Epithelial cell of esophagus (primary cell): ENCODE measurements around the gene CREB5.

ENCODE experiments used
- DNase-seq: peaks from one replicate; pipeline ENCODE4 v3.0.0; 2010; ENCODE audit warnings: low read depth
- H3K4me3 ChIP-seq: 2 replicates; pipeline ENCODE4 v1.5.1; 2011; ENCODE audit warnings: mild to moderate bottlenecking, low read length, control low read depth
- TF ChIP-seq, protein P1 (sequence below): IDR thresholded peaks from 2 replicates; pipeline ENCODE4 v1.5.1; 2011; ENCODE audit warnings: low read depth, mild to moderate bottlenecking, low read length, control low read depth, inconsistent platforms; ENCODE audit not compliant: insufficient read depth; ENCODE audit errors: missing control alignments

CREB5 gene

DNA sequence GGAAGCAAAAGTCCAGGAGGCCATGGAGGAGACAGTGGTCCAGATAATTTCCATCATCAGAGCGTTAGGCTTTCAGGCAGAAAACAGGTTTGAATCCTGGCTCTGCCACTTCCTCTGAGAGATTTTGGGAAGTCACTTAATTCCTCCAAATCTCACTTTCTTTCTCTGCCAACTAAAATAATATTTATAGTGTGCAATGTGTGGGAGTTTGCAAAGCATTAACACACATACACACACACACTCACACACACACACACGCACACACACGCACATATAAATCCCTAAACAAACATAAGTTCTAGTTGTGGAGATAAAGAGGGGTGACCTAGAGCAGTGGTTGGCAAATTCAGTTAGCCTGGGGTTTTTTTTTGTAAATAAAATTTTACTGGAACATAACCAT is 461.0 kb downstream of the CREB5 start:
- TF ChIP-seq, protein P1, sequence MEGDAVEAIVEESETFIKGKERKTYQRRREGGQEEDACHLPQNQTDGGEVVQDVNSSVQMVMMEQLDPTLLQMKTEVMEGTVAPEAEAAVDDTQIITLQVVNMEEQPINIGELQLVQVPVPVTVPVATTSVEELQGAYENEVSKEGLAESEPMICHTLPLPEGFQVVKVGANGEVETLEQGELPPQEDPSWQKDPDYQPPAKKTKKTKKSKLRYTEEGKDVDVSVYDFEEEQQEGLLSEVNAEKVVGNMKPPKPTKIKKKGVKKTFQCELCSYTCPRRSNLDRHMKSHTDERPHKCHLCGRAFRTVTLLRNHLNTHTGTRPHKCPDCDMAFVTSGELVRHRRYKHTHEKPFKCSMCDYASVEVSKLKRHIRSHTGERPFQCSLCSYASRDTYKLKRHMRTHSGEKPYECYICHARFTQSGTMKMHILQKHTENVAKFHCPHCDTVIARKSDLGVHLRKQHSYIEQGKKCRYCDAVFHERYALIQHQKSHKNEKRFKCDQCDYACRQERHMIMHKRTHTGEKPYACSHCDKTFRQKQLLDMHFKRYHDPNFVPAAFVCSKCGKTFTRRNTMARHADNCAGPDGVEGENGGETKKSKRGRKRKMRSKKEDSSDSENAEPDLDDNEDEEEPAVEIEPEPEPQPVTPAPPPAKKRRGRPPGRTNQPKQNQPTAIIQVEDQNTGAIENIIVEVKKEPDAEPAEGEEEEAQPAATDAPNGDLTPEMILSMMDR: no peak
- no peak overlapping the region for H3K4me3 ChIP-seq

DNA sequence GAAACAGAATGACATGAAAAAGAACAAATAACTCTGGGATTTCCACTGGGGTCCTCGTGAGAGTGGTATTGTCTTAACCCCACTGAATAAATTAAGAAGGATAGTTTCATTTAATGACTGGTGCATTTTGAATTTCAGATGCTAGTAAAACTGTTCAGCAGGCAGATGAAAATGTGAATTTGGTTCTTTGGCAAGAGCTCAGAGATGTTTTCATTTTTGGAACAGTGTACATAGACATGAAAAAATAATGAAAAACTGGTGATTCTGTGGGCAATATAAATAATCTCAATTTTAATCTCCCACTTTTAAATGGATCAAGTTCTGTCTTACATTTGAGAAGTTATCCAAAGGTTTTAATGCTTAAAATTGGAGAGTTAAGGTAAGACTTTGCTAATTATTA is 461.7 kb downstream of the CREB5 start:
- no peak overlapping the region for H3K4me3 ChIP-seq
- TF ChIP-seq, protein P1: no peak
- DNase-seq: no peak

More for the DNA sequence above, 461.0 kb downstream of the CREB5 start:
- DNase-seq: no peak
